HG02763 (cell line): ENCODE data around the gene DHFR2.

ENCODE experiments used
- ATAC-seq: cut with Tn5 transposase; IDR thresholded peaks from one replicate; pipeline ENCODE4 v1.9.1; 2021; ENCODE audit warnings: mild to moderate bottlenecking, moderate library complexity; ENCODE audit not compliant: unreplicated experiment

DHFR2 gene

DNA sequence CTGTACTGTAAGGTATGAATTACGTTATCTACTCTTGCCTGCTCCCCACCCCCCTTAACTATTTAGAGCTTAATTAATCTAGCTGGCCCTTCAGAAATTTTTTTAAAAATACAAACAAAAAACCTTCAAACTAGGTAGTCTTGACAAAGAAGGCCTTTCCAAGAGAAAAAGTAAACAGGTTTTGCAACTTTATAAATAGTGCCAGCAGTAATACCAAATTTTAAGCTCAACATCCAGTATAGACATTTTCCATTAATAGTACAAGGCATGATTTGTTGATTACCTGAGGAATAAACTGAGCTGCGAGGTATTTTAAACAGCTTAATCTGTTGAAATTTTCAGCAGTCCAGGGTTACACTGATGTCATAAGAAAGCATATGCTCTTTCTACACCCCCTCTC is 54.5 kb downstream of the DHFR2 start:
- no peak for ATAC-seq
